LNCAP (cell line): ENCODE results near the gene CASK.

ENCODE experiments used
- CTCF ChIP-seq: fragments of 450-650 bp; IDR thresholded peaks from 2 replicates; pipeline ENCODE4 v1.5.1; 2017; ENCODE audit warnings: mild to moderate bottlenecking

CASK gene

DNA sequence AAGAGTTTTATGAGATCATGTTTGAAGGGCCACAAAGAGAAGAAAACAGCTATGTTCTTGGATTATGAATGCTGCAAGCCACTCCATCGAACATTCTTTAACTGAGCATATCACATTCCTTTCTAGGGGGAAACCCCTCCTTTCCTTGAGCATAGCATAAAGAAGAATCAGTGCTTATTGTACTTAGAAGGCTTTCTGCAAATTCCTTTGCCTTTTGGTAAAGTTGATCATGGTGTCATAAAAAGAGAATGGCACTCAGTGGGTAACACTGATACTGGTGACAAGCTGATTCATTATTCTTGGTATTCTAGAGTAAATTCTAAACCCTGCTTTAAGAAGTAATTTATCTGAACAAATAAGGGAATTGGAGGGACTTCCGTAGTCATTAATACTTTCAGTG, 323.1 kb downstream of the CASK start:
- no peak for TF ChIP-seq CTCF

DNA sequence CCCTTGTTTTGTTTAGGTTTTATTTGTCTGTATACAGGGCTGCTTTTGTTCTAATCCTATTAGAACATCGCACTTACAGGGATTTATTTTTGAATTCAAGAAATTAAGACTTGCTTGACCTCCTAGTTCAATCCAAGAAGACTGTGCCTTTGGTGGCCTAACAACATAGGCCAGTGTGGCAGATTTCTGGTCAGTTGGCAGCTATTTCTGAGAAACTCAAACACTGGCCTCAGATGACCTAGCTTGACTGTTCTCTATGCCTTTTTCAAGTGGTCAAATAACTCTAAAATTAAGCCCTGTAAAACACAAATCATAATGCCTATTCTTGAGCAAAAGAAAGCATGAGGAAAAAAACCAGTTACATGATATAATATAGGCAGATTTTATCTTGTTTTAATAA, 323.8 kb downstream of the CASK start:
- TF ChIP-seq CTCF, result no peak

GRCh38 chrX:41596596-41596995, 326.8 kb downstream of the CASK start:
- no peak for TF ChIP-seq CTCF

DNA sequence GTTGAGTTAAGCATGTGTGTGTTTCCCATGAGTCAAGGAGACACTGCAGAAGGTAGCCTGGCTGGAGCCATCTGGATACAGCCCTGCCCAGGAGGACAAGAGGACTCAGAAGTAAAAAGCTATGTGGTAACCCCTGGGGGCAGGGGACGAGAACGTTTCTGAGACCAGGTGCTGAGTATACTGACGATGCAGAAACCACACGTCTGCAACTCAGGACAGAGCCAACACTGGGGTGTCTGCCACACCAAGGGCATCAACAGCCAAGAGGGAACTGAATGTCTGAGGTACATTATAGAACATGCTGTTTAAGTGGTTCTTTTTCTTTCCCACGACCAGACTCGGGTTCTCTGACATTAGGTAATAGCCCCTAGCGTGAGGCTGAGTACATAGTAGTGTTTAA, 328.7 kb downstream of the CASK start:
- no peak for TF ChIP-seq CTCF

DNA sequence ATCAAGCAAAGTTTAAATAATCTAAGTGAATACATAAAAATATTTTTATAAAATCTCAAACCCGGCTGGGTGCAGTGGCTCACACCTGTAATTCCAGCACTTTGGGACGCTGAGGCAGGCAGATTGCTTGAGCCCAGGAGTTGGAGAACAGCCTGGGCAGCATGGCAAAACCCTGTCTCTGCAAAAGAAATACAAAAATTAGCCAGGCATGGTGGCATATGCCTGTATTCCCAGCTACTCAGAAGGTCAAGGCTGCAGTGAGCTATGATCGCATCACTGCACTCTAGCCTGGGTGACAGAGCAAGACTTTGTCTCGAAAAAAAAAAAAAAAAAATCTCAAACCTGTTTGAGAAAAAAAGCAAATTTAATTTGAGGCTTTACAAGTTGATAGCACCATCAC, 331.4 kb downstream of the CASK start:
- TF ChIP-seq CTCF, result no peak

DNA sequence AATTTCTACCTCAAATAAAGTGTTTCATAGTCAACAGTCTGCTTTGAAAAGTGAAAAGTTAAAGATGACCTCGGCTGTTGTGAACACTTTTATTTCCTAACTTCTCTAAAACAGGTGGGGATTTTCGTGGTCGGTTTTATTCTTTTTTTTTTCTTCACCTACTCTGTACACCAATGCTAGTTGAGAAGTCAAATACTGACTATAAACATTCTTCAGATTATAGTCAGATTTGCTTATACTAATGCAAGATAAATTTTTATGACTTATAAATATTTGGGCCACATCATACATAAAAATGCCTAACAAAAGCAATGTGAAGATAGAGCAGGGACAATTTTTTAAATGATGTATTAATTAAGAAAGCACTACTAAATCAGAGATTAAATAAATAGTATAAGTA, 332.7 kb downstream of the CASK start:
- TF ChIP-seq CTCF, result no peak

GRCh38 chrX:41589634-41590270, 333.6 kb downstream of the CASK start:
- TF ChIP-seq CTCF, result no peak

- TF ChIP-seq CTCF, result no peak
Observed at GRCh38 chrX:41588271-41588670, 335.1 kb downstream of the CASK start.
